HG02973 (cell line): Measurements from ENCODE around the gene CAND1.
A peak's percentile ranks its signal among the peaks of the same experiment; 100 is the strongest.

Source experiments
- ATAC-seq: cut with Tn5 transposase; IDR thresholded peaks from one replicate; pipeline ENCODE4 v1.9.1; 2021; ENCODE audit warnings: moderate library complexity; ENCODE audit not compliant: unreplicated experiment

Gene CAND1

GRCh38 chr12:67268896-67269632 is at the start of gene CAND1:
TSS of gene CAND1 (plus strand) at chr12:67269358. CDS start at chr12:67269718, 360 bp downstream.
- peak; percentile 67 for ATAC-seq

GRCh38 chr12:67220065-67220464 is 49.1 kb upstream of the CAND1 start:
- no peak for ATAC-seq

GRCh38 chr12:67222302-67222701 is 46.9 kb upstream of the CAND1 start:
- no peak for ATAC-seq

GRCh38 chr12:67223225-67223624 is 45.9 kb upstream of the CAND1 start:
- ATAC-seq, result no peak

GRCh38 chr12:67237231-67237630 is 31.9 kb upstream of the CAND1 start:
- no peak for ATAC-seq

- no peak for ATAC-seq
Measured at GRCh38 chr12:67239061-67239460, 30.1 kb upstream of the CAND1 start.

GRCh38 chr12:67241482-67241881 is 27.7 kb upstream of the CAND1 start:
- no peak for ATAC-seq

- ATAC-seq, result no peak
Measured at GRCh38 chr12:67243260-67243659, 25.9 kb upstream of the CAND1 start.

- ATAC-seq, result no peak
Measured at GRCh38 chr12:67245571-67245970, 23.6 kb upstream of the CAND1 start.

- ATAC-seq, result no peak
Measured at GRCh38 chr12:67251012-67251411, 18.1 kb upstream of the CAND1 start.

GRCh38 chr12:67254372-67255026 is 14.7 kb upstream of the CAND1 start:
- ATAC-seq, result no peak

- no peak for ATAC-seq
Measured at GRCh38 chr12:67256649-67257048, 12.5 kb upstream of the CAND1 start.

GRCh38 chr12:67263471-67263870 is 5.7 kb upstream of the CAND1 start:
- ATAC-seq, result no peak

GRCh38 chr12:67268335-67268895 is 743 bp upstream of the CAND1 start:
- peak; percentile 75 for ATAC-seq

GRCh38 chr12:67269633-67270573 is 745 bp downstream of the CAND1 start:
- ATAC-seq, result peak; percentile 4

GRCh38 chr12:67270622-67271021 is 1.5 kb downstream of the CAND1 start:
- no peak for ATAC-seq

- ATAC-seq, result no peak
Measured at GRCh38 chr12:67271976-67272375, 2.8 kb downstream of the CAND1 start.

GRCh38 chr12:67274186-67274585 is 5.0 kb downstream of the CAND1 start:
- ATAC-seq, result no peak

- ATAC-seq, result no peak
Measured at GRCh38 chr12:67275380-67275913, 6.3 kb downstream of the CAND1 start.

GRCh38 chr12:67276421-67276820 is 7.3 kb downstream of the CAND1 start:
- no peak for ATAC-seq

GRCh38 chr12:67279637-67280036 is 10.5 kb downstream of the CAND1 start:
- ATAC-seq, result no peak
